H1 (cell line): ENCODE results near the gene TIFAB. TPM values are rescaled to one million over a fixed set of nuclear protein-coding genes. Genes with fewer than 3 reads are reported as not detected.

Source experiments
- CBX5 ChIP-seq: fragments of 300-800, 300-1000 bp; sonication (generic); IDR thresholded peaks from 2 replicates; pipeline ENCODE4 v1.7.1; 2016; ENCODE audit warnings: antibody characterized with exemption, low read length, low read depth
- CHD2 ChIP-seq: IDR thresholded peaks from 2 replicates; pipeline ENCODE4 v1.6.1; 2012; ENCODE audit warnings: low read length, improper control_type of control experiment
- EZH2 ChIP-seq: fragments of 200-600 bp; sonication (generic); IDR thresholded peaks from 2 replicates; pipeline ENCODE4 v1.7.1; 2012; ENCODE audit warnings: low read depth, mild to moderate bottlenecking, moderate library complexity, low read length, inconsistent platforms; ENCODE audit not compliant: severe bottlenecking
- HDAC2 ChIP-seq, 2 experiments: fragments of 300-600 bp in 1 of 2; sonication (generic) in 1 of 2; IDR thresholded peaks; 2 replicates each; pipeline ENCODE4 v1.6.1; 2011 to 2012; ENCODE audit warnings: low read depth in 2 of 2, low read length in 2 of 2, mild to moderate bottlenecking in 2 of 2, moderate library complexity in 2 of 2, borderline replicate concordance in 1 of 2, inconsistent platforms in 1 of 2
- MAFK ChIP-seq: IDR thresholded peaks from 2 replicates; pipeline ENCODE4 v1.6.1; 2012; ENCODE audit warnings: low read depth, mild to moderate bottlenecking, improper control_type of control experiment, low read length
- SAP30 ChIP-seq: fragments of 300-600 bp; sonication (generic); IDR thresholded peaks from 2 replicates; pipeline ENCODE4 v1.7.1; 2012; ENCODE audit warnings: low read length, moderate library complexity, mild to moderate bottlenecking, inconsistent platforms; ENCODE audit not compliant: insufficient read depth, insufficient replicate concordance
- SIN3A ChIP-seq, 2 experiments: IDR thresholded peaks in 1 of 2; conservative IDR thresholded peaks in 1 of 2; 2 replicates each; pipeline ENCODE4 v1.6.1; 2011 to 2012; ENCODE audit warnings: low read length in 2 of 2, improper control_type of control experiment in 1 of 2, low read depth in 1 of 2, mild to moderate bottlenecking in 1 of 2
- SP4 ChIP-seq: IDR thresholded peaks from 2 replicates; pipeline ENCODE4 v1.6.1; 2012; ENCODE audit warnings: low read length, inconsistent platforms
- polyA plus RNA-seq, 7 experiments: library from polyadenylated mRNA; depleted of rRNA in 3 of 7; stranded (reverse) in 5 of 7; unstranded in 2 of 7; fragments of >200 nt in 5 of 7; fragments of 200-250 nt in 2 of 7; gene quantifications; 1 replicate in 5 of 7; 2 replicates in 1 of 7; 4 replicates in 1 of 7; pipeline versions ENCODE4 v1.2.1 to v1.2.3, GENCODE V29; 2011 to 2013; ENCODE audit warnings: missing spikeins in 2 of 7, mixed read lengths in 2 of 7
- total RNA-seq: library from RNA; stranded (reverse); fragmentation: NEBNext Ultra II Directional; extraction: Animal tissue kit (Norgen Biotek cat#: 25700); gene quantifications from 2 replicates; pipeline ENCODE4 v1.2.1, GENCODE V29; 2021

Gene TIFAB
- total and polyA plus RNA-seq, 2 of the 8 experiments (the other 6 are each of a cell fraction or from before 2014, with no cell fraction given), result not detected

DNA sequence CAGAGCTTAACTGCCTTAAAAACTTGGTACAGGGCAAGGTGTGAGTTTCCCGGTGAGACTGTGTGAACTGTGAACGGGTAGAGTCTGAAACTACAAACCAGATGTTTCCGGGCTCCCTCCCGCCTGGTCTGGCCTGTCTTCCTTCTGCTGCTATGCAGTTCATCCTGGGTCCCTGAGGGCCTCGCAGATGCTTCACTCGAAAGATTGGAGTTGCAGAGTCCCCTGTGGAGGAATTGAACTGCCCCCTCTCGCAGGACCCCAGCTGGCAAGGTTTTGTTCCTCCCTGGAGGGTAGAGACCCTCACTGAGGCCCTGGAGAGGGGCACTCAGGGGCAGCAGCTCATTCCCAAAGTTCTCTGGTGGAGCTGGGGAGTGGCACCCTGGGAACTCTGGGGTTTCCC, 5.5 kb downstream of the TIFAB start (continued):
- TF ChIP-seq CHD2 (no peak), CBX5 (no peak), SIN3A (conservative IDR thresholded peaks at IDR 0.05 in 1 of 2, IDR thresholded peaks at IDR 0.05 in 1 of 2; ENCODE audit: low read depth in 1 of 2, low read length in 2 of 2) (no peak), HDAC2 (IDR thresholded peaks at IDR 0.05; ENCODE audit: borderline replicate concordance in 1 of 2, low read depth in 2 of 2, low read length in 2 of 2) (no peak), SP4 (no peak), EZH2 (no peak), MAFK (no peak), SAP30 (no peak)
- TF ChIP-seq, all 59 proteins: peak for 0
